Stimulated activated CD4-positive, alpha-beta T cell treated with anti-CD3 and anti-CD28 coated beads, TNF-alpha, amount 100 ng/mL, for 48 hours (primary cell): ENCODE data around the gene SIRT7.
A peak's percentile ranks its signal among the peaks of the same experiment; 100 is the strongest.
"Not testable (repeated sequence)": the region's sequence is repeated elsewhere in the genome, so short reads cannot be mapped to it uniquely, and the experiment has no call there.

Source experiments
- DNase-seq, 3 donors: peaks; one replicate each; pipeline ENCODE4 v3.0.0-alpha.2; 2020; ENCODE audit warnings: low read depth in 3 of 3

The SIRT7 gene

DNA sequence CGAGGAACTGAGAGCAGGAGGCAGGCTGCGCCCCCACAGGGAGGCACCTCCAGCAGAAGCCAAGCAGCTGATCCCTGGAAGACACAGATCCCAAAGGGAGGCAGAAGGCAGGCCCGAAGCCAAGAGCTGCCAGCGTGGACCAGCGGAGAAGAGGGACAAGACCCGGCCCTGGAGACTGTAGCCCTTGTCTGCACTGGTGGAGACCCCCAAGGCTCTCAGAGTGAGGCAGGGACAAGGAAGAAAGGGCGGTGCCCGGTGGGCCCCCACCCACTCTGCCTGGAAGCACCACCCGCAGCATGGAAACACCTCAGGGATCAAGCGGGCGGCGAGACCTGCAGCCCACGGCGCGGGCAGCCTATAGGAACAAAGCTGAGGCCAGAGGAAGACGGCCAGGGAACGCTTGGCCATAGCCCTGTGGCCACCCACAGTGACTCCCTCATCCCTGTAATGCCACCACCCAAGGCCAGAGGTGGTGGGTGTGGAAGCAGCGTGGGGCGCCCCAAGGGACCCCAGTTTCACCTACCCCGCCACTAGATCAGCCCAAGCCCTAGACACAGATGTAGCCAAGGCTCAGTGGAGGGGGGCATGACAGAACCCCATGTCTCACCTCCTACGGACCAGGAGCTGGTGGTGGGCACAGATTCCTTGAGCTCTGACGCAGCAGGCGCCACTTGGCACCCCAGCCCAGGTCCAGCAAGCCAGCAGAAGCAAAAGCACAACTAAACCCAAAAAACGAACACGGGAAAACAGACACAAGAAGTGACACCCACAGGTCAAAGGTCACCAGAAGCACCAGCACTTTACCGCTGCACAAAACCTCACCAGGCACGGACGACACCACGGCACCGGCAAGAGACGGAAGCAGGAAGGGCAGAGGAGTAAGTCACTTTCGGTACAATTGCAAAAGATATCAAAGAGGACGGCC is 2.9 kb upstream of the SIRT7 start:
- DNase-seq, result no peak

DNA sequence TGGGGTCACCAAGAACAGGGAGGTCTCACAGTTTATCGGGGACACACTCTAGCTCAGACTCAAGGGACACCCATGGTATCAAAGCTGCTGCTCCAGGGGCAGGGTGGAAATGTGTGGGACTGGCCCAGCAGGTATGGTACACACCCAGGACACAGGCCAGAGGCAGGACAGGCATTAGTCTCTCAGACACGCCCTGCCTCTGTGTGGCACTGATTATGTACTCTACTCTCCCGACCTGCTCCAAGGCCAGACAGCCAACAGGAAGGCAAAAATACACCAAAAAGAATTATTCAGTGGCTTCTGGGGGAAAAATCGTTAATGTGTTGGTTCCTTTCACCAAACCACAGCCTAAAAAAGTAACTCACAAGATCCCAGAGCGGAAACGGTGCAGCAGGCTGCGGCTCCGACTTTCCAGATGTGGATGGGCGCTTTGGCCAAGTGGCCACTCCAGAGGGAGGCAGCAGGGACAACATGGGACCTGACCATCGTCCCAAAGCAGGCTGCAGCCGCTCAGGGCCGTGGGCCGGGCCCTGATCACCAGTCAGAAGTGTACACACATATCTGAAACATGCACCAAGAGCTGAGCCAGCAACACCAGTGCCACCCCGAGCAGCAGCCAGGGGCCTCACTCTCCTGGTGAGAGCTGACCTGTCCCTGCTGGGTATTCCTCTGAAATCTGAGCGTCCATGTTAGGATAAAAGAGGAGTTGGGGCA is 1.0 kb upstream of the SIRT7 start:
- DNase-seq, result no peak

DNA sequence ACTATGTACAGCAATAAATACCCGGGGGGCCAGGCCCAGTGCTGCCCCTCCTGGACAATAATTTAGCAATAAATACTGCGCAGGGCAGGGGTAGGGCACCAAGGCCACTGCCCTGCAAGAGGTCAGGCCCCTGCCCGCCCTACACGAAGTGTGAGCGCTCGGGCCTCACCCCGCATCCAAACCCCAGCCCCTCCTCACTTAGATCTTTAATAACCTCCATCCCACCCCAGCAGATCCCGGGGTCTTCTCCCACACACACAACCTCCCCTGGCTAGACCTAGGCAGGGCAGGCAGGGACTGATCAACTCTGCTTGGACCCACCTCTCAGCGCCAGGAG is 325 bp upstream of the SIRT7 start:
- DNase-seq, result not testable (repeated sequence)

GRCh38 chr17:81916234-81917001 is 1.6 kb downstream of the SIRT7 start:
- no peak for DNase-seq

- no peak for DNase-seq
Measured at GRCh38 chr17:81915331-81915730, 2.6 kb downstream of the SIRT7 start.

- DNase-seq, result no peak
Measured at GRCh38 chr17:81914103-81914850, 3.7 kb downstream of the SIRT7 start.

DNA sequence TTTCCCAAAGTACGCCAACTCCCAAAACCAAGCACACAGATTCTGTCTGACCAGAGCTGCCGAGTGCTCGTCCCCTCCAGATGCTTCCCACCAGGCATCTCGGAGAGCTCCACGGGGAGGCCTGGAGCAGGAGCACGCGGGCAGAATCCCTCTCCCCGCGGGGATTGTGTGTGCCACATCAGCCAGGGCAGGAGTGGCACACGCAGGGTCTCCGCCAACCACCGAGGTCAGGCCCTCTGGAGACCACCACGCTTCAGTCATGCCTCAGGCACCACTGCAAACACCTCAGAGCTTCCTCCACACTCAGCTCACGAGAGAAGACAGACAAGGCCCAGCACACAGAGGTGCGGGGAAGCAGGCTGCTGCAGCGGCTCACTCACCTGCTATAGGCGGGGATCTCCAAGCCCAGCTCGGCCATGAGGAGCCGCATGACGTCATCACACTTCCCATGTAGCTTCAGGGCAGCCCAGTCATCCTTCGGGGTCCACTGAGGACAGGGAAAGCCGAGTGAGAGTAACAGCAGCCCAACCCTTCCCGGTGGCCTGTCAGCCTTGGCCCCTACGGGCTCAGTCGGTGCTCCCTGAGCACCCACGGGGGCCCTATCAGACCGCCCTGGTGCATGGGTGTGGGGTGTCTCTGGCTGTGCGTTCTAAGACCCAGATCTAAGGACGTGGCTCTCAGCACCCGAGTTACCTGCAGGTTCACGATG is 4.4 kb downstream of the SIRT7 start:
- DNase-seq, result no peak

- DNase-seq, result no peak
Measured at GRCh38 chr17:81912441-81913309, 5.3 kb downstream of the SIRT7 start.

- no peak for DNase-seq
Measured at GRCh38 chr17:81911969-81912368, 6.0 kb downstream of the SIRT7 start.

DNA sequence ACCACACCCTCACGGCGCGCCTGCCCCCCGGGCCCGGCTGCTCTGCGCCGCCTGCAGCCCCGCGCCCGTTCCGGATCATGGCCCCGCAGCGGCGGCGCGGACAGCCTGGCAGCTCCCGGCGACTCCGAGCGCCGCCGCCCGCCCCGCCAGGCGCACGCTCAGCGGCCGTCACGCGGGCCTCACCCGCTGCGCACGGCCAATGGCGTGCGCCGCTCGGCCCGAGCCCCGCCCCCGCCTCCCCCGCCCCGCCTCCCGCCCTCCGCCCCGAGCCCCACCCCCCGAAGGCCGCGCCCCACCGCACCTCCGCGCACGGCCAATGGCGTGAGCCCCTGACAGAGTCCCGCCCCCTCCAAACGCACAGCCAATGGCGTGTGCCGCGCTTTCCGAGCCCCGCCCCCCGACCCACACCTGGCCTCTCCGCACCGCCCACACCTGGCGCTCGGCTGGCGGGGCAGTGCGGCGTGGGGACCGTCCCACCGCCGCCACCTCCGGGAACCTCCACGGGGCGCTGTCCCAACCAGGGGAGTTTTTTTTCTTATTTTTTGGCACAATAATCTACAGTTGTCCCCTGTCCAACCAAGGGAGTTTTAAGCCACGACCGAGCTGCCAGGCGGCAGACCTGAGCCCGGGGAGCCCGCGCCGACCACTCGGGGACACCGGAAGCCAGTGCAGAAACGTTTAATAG is 6.6 kb downstream of the SIRT7 start, which contains the start of gene PCYT2:
Gene PCYT2, minus strand, starts transcription at position 123 of the 685 bp plus-strand sequence. Its CDS starts 44 bp downstream, at position 79.
- peak; percentile 87 to 95 (median 89) for DNase-seq

GRCh38 chr17:81910840-81911276 is 7.1 kb downstream of the SIRT7 start:
- no peak for DNase-seq

- DNase-seq, result no peak
Measured at GRCh38 chr17:81909966-81910839, 7.8 kb downstream of the SIRT7 start.

GRCh38 chr17:81909231-81909630 is 8.7 kb downstream of the SIRT7 start:
- no peak for DNase-seq

DNA sequence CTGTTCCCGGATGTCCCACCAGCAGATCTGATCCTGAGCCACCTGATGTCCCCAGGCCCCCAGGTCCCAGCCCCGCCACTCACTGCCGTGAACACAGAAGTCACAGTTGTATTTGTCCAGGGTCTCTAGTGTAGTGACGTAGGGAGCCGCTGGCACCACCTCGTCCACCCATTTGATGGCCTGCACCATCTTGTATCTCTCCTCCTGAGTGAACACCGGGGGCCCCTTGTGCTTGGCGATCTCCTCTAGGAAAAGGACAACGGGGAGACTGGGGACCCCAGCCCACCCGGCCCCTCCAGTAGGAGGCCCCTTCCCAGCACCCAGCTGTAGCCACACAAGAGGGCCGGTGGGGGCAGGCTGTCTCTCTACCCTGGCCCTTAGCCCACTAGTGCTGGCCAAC is 9.2 kb downstream of the SIRT7 start:
- DNase-seq, result no peak

GRCh38 chr17:81907219-81908145 is 10.5 kb downstream of the SIRT7 start:
- DNase-seq, result no peak

- DNase-seq, result no peak
Measured at GRCh38 chr17:81906476-81907218, 11.3 kb downstream of the SIRT7 start.
